SK-N-SH (cell line): Measurements from ENCODE around the gene SPDYE3. TPM values are rescaled to one million over a fixed set of nuclear protein-coding genes. Genes with fewer than 3 reads are reported as not detected.
"Not testable (repeated sequence)": the region's sequence is repeated elsewhere in the genome, so short reads cannot be mapped to it uniquely, and the experiment has no call there.

Experiments
- CTCF ChIA-PET: fragments of 300-600, 350-600 bp; formaldehyde crosslinking; extraction: SDS; loops from one replicate; lab custom pipeline; 2021; lab: Yijun Ruan, JAX
- POLR2A ChIA-PET: fragments of 350-600 bp; sonication (Branson Sonifier 250); formaldehyde crosslinking; extraction: SDS; loops from one replicate; lab custom pipeline; 2020; ENCODE audit warnings: antibody characterized with exemption, inconsistent platforms; lab: Yijun Ruan, JAX
- DNase-seq: peaks from one replicate; pipeline ENCODE4 v3.0.0; 2012
- H2AFZ ChIP-seq: fragments of 200-600 bp; sonication (generic); 2 replicates; pipeline ENCODE4 v1.8.1; 2016; ENCODE audit warnings: antibody characterized with exemption, mild to moderate bottlenecking, low read depth
- H3F3A ChIP-seq: fragments of 200-600 bp; sonication (generic); replicated peaks from 2 replicates; pipeline ENCODE3; 2016; ENCODE audit warnings: antibody characterized with exemption, mild to moderate bottlenecking; ENCODE audit not compliant: insufficient read depth
- H3K27ac ChIP-seq, 2 experiments: fragments of 200-500 bp in 1 of 2; fragments of 200-600 bp in 1 of 2; sonication (Bioruptor generic) in 1 of 2; sonication (generic), shearing (Covaris generic) in 1 of 2; 2 replicates each; pipeline versions ENCODE4 v1.5.1 to v1.6.1; 2014 to 2016; ENCODE audit warnings: low read depth in 2 of 2, inconsistent platforms in 1 of 2, low read length in 1 of 2, mild to moderate bottlenecking in 1 of 2, mixed read lengths in 1 of 2
- H3K27me3 ChIP-seq: fragments of 200-600 bp; sonication (generic), shearing (Covaris generic); 2 replicates; pipeline ENCODE4 v1.6.1; 2016; ENCODE audit warnings: mixed run types; ENCODE audit not compliant: insufficient read depth
- H3K36me3 ChIP-seq, 2 experiments: fragments of 200-500 bp in 1 of 2; fragments of 200-600 bp in 1 of 2; sonication (Bioruptor generic) in 1 of 2; sonication (generic) in 1 of 2; replicated peaks in 1 of 2; 2 replicates each; pipeline versions ENCODE3 to v1.5.1; 2014 to 2016; ENCODE audit warnings: low read length in 1 of 2, mild to moderate bottlenecking in 1 of 2; ENCODE audit not compliant: insufficient read depth in 2 of 2, control insufficient read depth in 1 of 2
- H3K4me1 ChIP-seq, 2 experiments: fragments of 200-500 bp in 1 of 2; fragments of 200-600 bp in 1 of 2; sonication (Bioruptor generic) in 1 of 2; sonication (generic), shearing (Covaris generic) in 1 of 2; 2 replicates each; pipeline versions ENCODE4 v1.5.1 to v1.6.1; 2014 to 2016; ENCODE audit warnings: low read depth in 1 of 2, low read length in 1 of 2, mixed run types in 1 of 2; ENCODE audit not compliant: insufficient read depth in 2 of 2, control insufficient read depth in 1 of 2
- H3K4me2 ChIP-seq: fragments of 200-600 bp; sonication (generic), shearing (Covaris generic); 2 replicates; pipeline ENCODE4 v1.6.1; 2017; ENCODE audit warnings: mixed run types
- H3K4me3 ChIP-seq, 2 experiments: fragments of 200-500 bp in 1 of 2; fragments of 200-600 bp in 1 of 2; sonication (Bioruptor generic) in 1 of 2; sonication (generic), shearing (Covaris generic) in 1 of 2; 2 replicates each; pipeline versions ENCODE4 v1.5.1 to v1.8.1; 2014 to 2016; ENCODE audit warnings: low read depth in 2 of 2, inconsistent platforms in 1 of 2, low read length in 1 of 2, mild to moderate bottlenecking in 1 of 2, mixed read lengths in 1 of 2, moderate library complexity in 1 of 2
- H3K79me2 ChIP-seq: fragments of 200-600 bp; sonication (generic); 2 replicates; pipeline ENCODE4 v1.8.1; 2017; ENCODE audit warnings: mild to moderate bottlenecking; ENCODE audit not compliant: insufficient read depth
- H3K9ac ChIP-seq: fragments of 200-600 bp; sonication (generic); 2 replicates; pipeline ENCODE4 v1.6.1; 2017; ENCODE audit warnings: mixed run types
- H3K9me2 ChIP-seq: fragments of 200-600 bp; sonication (generic); 2 replicates; pipeline ENCODE4 v1.6.1; 2017; ENCODE audit warnings: mixed run types
- H3K9me3 ChIP-seq: fragments of 200-600 bp; sonication (generic); 2 replicates; pipeline ENCODE4 v1.6.1; 2017; ENCODE audit warnings: mixed run types, mild to moderate bottlenecking, moderate library complexity
- H4K20me1 ChIP-seq: fragments of 200-600 bp; sonication (generic); 2 replicates; pipeline ENCODE4 v1.6.1; 2017; ENCODE audit warnings: mild to moderate bottlenecking, mixed run types; ENCODE audit not compliant: insufficient read depth
- EP300 ChIP-seq, 2 experiments: IDR thresholded peaks; 2 replicates each; pipeline versions ENCODE4 v1.4.0 to v1.6.1; 2012; ENCODE audit warnings: borderline replicate concordance in 1 of 2, low read depth in 1 of 2, low read length in 1 of 2
- POLR2AphosphoS5 ChIP-seq: IDR thresholded peaks from 2 replicates; pipeline ENCODE4 v1.6.1; 2012; ENCODE audit warnings: low read depth, low read length
- WGBS: methylation state at CpG from one replicate; pipeline ENCODE4 v1.1.6; 2017; ENCODE audit warnings: low lambda C conversion rate; 5-methylcytosine and 5-hydroxymethylcytosine counted together
- polyA plus RNA-seq, 3 experiments: library from polyadenylated mRNA; depleted of rRNA; stranded (reverse); fragments of >200 nt; gene quantifications; 2 replicates each; pipeline ENCODE4 v1.2.3, GENCODE V29; 2012
- TF ChIP-seq, protein P1 (sequence below): IDR thresholded peaks from 2 replicates; pipeline ENCODE4 v1.4.0; 2012; ENCODE audit warnings: low read depth, borderline replicate concordance
- TF ChIP-seq, protein P2 (sequence below): IDR thresholded peaks from 2 replicates; pipeline ENCODE4; 2012

Gene SPDYE3
- polyA plus RNA-seq, 1 of the 3 experiments (the other 2 are of a cell fraction): not detected

DNA sequence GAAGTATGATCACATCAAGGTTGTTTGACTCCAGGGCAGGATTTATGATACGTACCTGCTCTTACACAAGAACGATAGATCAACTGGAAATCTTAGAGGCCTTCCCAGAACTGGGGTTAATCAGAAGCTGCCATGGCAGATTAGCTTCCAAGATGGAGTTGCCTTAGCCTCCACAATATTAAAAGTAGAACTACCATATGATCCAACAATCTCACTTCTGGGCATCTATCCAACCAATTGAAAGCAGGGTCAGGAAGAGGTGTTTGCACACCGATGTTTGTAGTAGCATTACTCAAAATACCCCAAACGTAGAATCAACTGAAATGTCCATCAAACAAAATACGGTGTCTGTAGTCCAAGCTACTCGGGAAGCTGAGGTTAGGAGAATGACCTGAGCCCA is 57.0 kb downstream of the SPDYE3 start:
- H4K20me1 ChIP-seq: no peaks in the 10 kb centered on the region
- CTCF ChIA-PET: interaction anchor here (0.9 to 2.1 kb wide), 4 partner anchors 10 to 104 kb away, joined by 3 to 7 read pairs (median 4); no protein-coding TSS in a partner anchor
- H3K9ac ChIP-seq: no peak overlapping the region
- H3K4me1 ChIP-seq: no peaks in the 10 kb centered on the region
- H3K4me2 ChIP-seq: no peak overlapping the region
- TF ChIP-seq, protein P1, sequence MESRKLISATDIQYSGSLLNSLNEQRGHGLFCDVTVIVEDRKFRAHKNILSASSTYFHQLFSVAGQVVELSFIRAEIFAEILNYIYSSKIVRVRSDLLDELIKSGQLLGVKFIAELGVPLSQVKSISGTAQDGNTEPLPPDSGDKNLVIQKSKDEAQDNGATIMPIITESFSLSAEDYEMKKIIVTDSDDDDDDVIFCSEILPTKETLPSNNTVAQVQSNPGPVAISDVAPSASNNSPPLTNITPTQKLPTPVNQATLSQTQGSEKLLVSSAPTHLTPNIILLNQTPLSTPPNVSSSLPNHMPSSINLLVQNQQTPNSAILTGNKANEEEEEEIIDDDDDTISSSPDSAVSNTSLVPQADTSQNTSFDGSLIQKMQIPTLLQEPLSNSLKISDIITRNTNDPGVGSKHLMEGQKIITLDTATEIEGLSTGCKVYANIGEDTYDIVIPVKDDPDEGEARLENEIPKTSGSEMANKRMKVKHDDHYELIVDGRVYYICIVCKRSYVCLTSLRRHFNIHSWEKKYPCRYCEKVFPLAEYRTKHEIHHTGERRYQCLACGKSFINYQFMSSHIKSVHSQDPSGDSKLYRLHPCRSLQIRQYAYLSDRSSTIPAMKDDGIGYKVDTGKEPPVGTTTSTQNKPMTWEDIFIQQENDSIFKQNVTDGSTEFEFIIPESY: no peak
- TF ChIP-seq POLR2AphosphoS5: peak; percentile 45; the same call in 1 of the 2 replicates
- no peak overlapping the region for H2AFZ ChIP-seq
- DNase-seq: no peak
- 97% methylated on average over 6 of the region's 6 CpGs for WGBS
- POLR2A ChIA-PET: interaction anchor here (1.1 kb wide), 1 partner anchor 17 kb away, joined by 3 read pairs; no protein-coding TSS in a partner anchor
- H3K27ac ChIP-seq: no peak overlapping the region
- H3K4me3 ChIP-seq: no peak overlapping the region
- H3K9me2 ChIP-seq: no peaks in the 10 kb centered on the region
- peaks cover 26% of the 10 kb centered on the region for H3F3A ChIP-seq
- H3K27me3 ChIP-seq: no peaks in the 10 kb centered on the region
- no peaks in the 10 kb centered on the region for H3K9me3 ChIP-seq
- H3K79me2 ChIP-seq: no peaks in the 10 kb centered on the region
- H3K36me3 ChIP-seq: peaks cover 26 to 53% of the 10 kb centered on the region in 2 experiments

DNA sequence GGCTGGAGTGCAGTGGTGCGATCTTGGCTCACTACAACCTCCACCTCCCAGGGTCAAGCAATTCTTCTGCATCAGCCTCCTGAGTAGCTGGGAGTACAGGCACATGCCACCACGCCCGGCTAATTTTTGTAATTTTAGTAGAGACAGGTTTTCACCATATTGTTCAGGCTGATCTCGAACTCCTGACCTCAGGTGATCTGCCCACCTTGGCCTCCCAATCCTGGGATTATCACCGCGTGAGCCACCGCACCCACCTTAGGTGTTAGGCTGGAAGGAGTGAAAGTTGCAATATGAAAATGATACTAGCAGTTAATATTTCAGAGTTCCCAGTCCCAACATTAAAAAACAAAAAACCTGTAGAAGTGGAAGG is 58.5 kb downstream of the SPDYE3 start:
- Histone ChIP-seq H3F3A (peaks cover 26% of the 10 kb centered on the region), H3K36me3 (peaks cover 16 to 38% of the 10 kb centered on the region in 2 experiments)
- H4K20me1 ChIP-seq, H3K27me3 ChIP-seq, H2AFZ ChIP-seq, H3K4me3 ChIP-seq, POLR2A ChIA-PET, H3K9ac ChIP-seq, H3K4me2 ChIP-seq, H3K27ac ChIP-seq, H3K4me1 ChIP-seq, H3K79me2 ChIP-seq, DNase-seq, H3K9me2 ChIP-seq, H3K9me3 ChIP-seq: not testable (repeated sequence)
- CTCF ChIA-PET: interaction anchor here (2.0 to 2.1 kb wide), 2 partner anchors 9 to 21 kb away, joined by 4 to 7 read pairs; no protein-coding TSS in a partner anchor
- whole genome bisulfite sequencing: 98% methylated on average over 7 of the region's 7 CpGs

DNA sequence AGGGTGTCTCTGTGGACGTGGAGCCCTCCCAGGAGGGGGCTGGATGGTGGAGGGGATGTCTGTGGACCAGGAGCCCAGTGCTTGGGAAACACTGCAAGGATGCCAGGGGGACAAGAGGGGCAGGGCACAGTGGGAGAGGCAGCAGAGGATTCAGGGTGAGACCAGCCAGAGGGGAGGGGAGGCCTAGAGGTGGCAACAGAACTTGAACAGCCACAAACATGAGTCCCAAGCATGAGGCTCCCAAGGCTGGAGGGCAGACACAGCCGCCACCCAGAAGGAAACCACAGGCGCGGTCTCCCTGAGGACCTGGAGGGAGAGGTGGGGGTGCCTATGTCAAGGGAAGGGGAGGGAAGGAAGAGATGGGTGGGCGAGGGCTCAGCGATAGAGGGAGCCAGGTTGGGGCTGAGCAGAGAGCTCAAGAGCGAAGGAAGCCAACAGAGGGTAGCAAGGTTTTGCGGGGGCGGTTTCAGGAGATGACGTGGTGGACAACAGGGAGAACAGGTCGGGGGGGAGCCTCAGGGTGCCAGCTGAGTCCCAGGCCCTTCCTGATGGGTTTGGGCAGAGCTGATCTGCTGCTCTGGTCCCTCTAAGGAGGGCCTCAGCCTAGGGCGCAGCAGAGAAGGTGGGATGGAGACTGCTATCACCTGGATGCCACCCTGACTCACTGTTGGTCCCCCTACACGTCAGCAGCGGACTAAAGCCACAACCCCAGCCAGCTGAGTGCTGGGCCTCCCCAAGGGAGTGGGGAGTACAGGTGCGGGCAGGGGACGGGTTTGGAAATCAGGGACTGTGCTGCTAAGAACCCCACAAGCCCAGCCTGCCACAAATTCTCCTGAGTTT is 59.1 kb downstream of the SPDYE3 start:
- peaks cover 0 to 4% of the 10 kb centered on the region in 2 experiments; a peak in 1 of 4 replicates for H3K4me1 ChIP-seq
- H3F3A ChIP-seq: peaks cover 24% of the 10 kb centered on the region
- no peaks in the 10 kb centered on the region for H3K79me2 ChIP-seq
- DNase-seq: no peak
- ChIA-PET CTCF (no interaction called here), POLR2A (interaction anchor here (0.5 kb wide), 1 partner anchor 13 kb away, joined by 3 read pairs; no protein-coding TSS in a partner anchor)
- no peak overlapping the region for H3K4me2 ChIP-seq
- no peaks in the 10 kb centered on the region for H3K9me2 ChIP-seq
- no peaks in the 10 kb centered on the region for H4K20me1 ChIP-seq
- H3K27me3 ChIP-seq: no peaks in the 10 kb centered on the region
- H2AFZ ChIP-seq: no peak overlapping the region
- H3K27ac ChIP-seq: no peak overlapping the region
- 96% methylated on average over 16 of the region's 16 CpGs for WGBS
- TF ChIP-seq EP300 (IDR thresholded peaks at IDR 0.05; ENCODE audit: borderline replicate concordance in 1 of 2, low read depth in 1 of 2, low read length in 1 of 2) (no peak), POLR2AphosphoS5 (peak; percentile 10)
- TF ChIP-seq, protein P2, sequence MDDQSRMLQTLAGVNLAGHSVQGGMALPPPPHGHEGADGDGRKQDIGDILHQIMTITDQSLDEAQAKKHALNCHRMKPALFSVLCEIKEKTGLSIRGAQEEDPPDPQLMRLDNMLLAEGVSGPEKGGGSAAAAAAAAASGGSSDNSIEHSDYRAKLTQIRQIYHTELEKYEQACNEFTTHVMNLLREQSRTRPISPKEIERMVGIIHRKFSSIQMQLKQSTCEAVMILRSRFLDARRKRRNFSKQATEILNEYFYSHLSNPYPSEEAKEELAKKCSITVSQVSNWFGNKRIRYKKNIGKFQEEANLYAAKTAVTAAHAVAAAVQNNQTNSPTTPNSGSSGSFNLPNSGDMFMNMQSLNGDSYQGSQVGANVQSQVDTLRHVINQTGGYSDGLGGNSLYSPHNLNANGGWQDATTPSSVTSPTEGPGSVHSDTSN: 0 out of 2 replicates have a peak, but pooled peaks have one; percentile 12
- no peak overlapping the region for H3K9ac ChIP-seq
- H3K9me3 ChIP-seq: no peaks in the 10 kb centered on the region
- no peak overlapping the region for H3K4me3 ChIP-seq
- peaks cover 12 to 31% of the 10 kb centered on the region in 2 experiments for H3K36me3 ChIP-seq
